ENCODE measurements around the gene TMEM263.

DNA sequence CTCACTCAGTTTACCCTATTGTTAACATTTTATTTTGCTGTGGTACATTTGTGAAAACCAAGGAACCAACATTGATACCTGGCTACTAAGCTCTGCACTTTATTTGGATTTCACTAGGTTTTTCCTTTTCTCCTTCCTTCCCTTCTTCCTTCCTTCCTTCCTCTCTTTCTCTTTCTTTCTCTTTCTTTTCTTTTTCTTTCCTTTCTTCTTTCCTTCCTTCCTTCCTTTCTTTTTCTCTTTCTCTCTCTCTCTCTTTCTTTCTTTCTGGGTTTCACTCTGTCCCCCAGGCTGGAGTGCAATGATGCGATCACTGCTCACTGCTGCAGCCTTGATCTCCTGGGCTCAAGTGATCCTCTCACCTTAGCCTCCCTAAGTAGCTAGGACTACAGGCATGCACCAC lies 29.1 kb upstream of the TMEM263 start:
- TF ChIP-seq, protein P1, sequence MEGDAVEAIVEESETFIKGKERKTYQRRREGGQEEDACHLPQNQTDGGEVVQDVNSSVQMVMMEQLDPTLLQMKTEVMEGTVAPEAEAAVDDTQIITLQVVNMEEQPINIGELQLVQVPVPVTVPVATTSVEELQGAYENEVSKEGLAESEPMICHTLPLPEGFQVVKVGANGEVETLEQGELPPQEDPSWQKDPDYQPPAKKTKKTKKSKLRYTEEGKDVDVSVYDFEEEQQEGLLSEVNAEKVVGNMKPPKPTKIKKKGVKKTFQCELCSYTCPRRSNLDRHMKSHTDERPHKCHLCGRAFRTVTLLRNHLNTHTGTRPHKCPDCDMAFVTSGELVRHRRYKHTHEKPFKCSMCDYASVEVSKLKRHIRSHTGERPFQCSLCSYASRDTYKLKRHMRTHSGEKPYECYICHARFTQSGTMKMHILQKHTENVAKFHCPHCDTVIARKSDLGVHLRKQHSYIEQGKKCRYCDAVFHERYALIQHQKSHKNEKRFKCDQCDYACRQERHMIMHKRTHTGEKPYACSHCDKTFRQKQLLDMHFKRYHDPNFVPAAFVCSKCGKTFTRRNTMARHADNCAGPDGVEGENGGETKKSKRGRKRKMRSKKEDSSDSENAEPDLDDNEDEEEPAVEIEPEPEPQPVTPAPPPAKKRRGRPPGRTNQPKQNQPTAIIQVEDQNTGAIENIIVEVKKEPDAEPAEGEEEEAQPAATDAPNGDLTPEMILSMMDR (conservative IDR thresholded peaks at IDR 0.05 in 1 of 2, IDR thresholded peaks at IDR 0.05 in 1 of 2; ENCODE audit: low read depth in 1 of 2, low read length in 2 of 2): no peak
- no peak for TF ChIP-seq EZH2 (IDR thresholded peaks at IDR 0.05; ENCODE audit: low read length, missing control alignments)
